Upper lobe of left lung (tissue), 4 donors: ENCODE results near the gene VPS33A.

ENCODE experiments used
- CTCF ChIP-seq, 6 experiments: fragments of 450-650 bp in 4 of 6; fragments of 200-600 bp in 2 of 6; sonication (generic) in 2 of 6; IDR thresholded peaks; one replicate each; pipeline ENCODE4 v1.5.1; 2016 to 2019; ENCODE audit warnings: antibody characterized with exemption in 6 of 6
- POLR2A ChIP-seq, 4 donors: fragments of 450-650 bp; IDR thresholded peaks; one replicate each; pipeline ENCODE4 v1.5.1; 2016 to 2017; ENCODE audit warnings: antibody characterized with exemption in 4 of 4, mild to moderate bottlenecking in 2 of 4
- POLR2AphosphoS5 ChIP-seq, 2 donors: sonication (generic); formaldehyde crosslinking; IDR thresholded peaks; one replicate each; pipeline ENCODE4 v1.5.1; 2017; ENCODE audit warnings: antibody characterized with exemption in 2 of 2

- TF ChIP-seq CTCF (IDR thresholded peaks at IDR 0.05) (no peak), POLR2AphosphoS5 (IDR thresholded peaks at IDR 0.05) (no peak), POLR2A (IDR thresholded peaks at IDR 0.05) (no peak)
These were observed 27.4 kb downstream of the VPS33A start for GRCh38 chr12:122238861-122239260.
